Activated CD4-positive, CD25-positive, alpha-beta regulatory T cell treated with anti-CD3 and anti-CD28 coated beads, Interleukin-2, amount 50 U/mL, for 72 hours (primary cell): ENCODE measurements around the gene ZACN.
"Not testable (repeated sequence)": the region's sequence is repeated elsewhere in the genome, so short reads cannot be mapped to it uniquely, and the experiment has no call there.

Experiments
- DNase-seq: peaks from one replicate; pipeline ENCODE4 v3.0.0; 2021

Gene ZACN

GRCh38 chr17:76078860-76079534 is at the start of gene ZACN:
Gene ZACN, plus strand, starts transcription at chr17:76079182. Its CDS starts 83 bp downstream, at chr17:76079265.
- DNase-seq, result no peak

GRCh38 chr17:76032073-76032779 is 46.8 kb upstream of the ZACN start:
- no peak for DNase-seq

- no peak for DNase-seq
Observed at GRCh38 chr17:76032780-76033108, 46.2 kb upstream of the ZACN start.

- no peak for DNase-seq
Observed at GRCh38 chr17:76033139-76033538, 45.8 kb upstream of the ZACN start.

GRCh38 chr17:76034428-76035350 is 44.3 kb upstream of the ZACN start:
- DNase-seq, result no peak

- no peak for DNase-seq
Observed at GRCh38 chr17:76036497-76037261, 42.3 kb upstream of the ZACN start.

GRCh38 chr17:76038050-76038449 is 40.9 kb upstream of the ZACN start:
- DNase-seq, result no peak

- DNase-seq, result no peak
Observed at GRCh38 chr17:76039121-76039520, 39.9 kb upstream of the ZACN start.

GRCh38 chr17:76040376-76040775 is 38.6 kb upstream of the ZACN start:
- no peak for DNase-seq

GRCh38 chr17:76042868-76043267 is 36.1 kb upstream of the ZACN start:
- DNase-seq, result not testable (repeated sequence)

- not testable (repeated sequence) for DNase-seq
Observed at GRCh38 chr17:76044475-76045007, 34.4 kb upstream of the ZACN start.

- no peak for DNase-seq
Observed at GRCh38 chr17:76046064-76046463, 32.9 kb upstream of the ZACN start.

GRCh38 chr17:76048025-76048605 is 30.9 kb upstream of the ZACN start:
- no peak for DNase-seq

GRCh38 chr17:76048711-76049110 is 30.3 kb upstream of the ZACN start:
- no peak for DNase-seq

- DNase-seq, result no peak
Observed at GRCh38 chr17:76049239-76049638, 29.7 kb upstream of the ZACN start.

GRCh38 chr17:76049836-76050537 is 29.0 kb upstream of the ZACN start:
- no peak for DNase-seq

- DNase-seq, result no peak
Observed at GRCh38 chr17:76050538-76051467, 28.2 kb upstream of the ZACN start.

- no peak for DNase-seq
Observed at GRCh38 chr17:76051561-76051960, 27.4 kb upstream of the ZACN start.

GRCh38 chr17:76053246-76054111 is 25.5 kb upstream of the ZACN start:
- DNase-seq, result no peak
